Endothelial cell of umbilical vein (primary cell): ENCODE measurements around the gene AVL9. TPM values are rescaled to one million over a fixed set of nuclear protein-coding genes. Genes with fewer than 3 reads are reported as not detected.

ENCODE experiments used
- BruUV-seq: library from RNA; stranded (reverse); fragments of 400-500 nt; replicated peaks from 2 replicates; lab custom pipeline; 2021; lab: Mats Ljungman, UMichigan
- CTCF ChIA-PET: fragments of 300-600, 350-600 bp; sonication (Branson Sonifier 250); formaldehyde crosslinking; loops from one replicate; lab custom pipeline; 2021; ENCODE audit warnings: antibody characterized with exemption, inconsistent platforms; lab: Charles Lee
- POLR2A ChIA-PET: fragments of 300-600, 350-600 bp; sonication (Branson Sonifier 250); formaldehyde crosslinking; loops from one replicate; lab custom pipeline; 2021; ENCODE audit warnings: antibody characterized with exemption, inconsistent platforms; lab: Charles Lee
- DNase-seq: peaks from one replicate; pipeline ENCODE4 v3.0.0-alpha.2; 2011; ENCODE audit warnings: low read depth, low spot score
- FAIRE-seq: peaks from 2 replicates; lab custom pipeline; 2011; peaks lifted over from hg19 to GRCh38; lab: Jason Lieb, UNC
- H2AFZ ChIP-seq: 2 replicates; pipeline ENCODE4 v1.6.0; 2012; ENCODE audit warnings: low read depth, low read length, control low read depth, inconsistent platforms
- H3K27ac ChIP-seq: 2 replicates; pipeline ENCODE4 v1.5.1; 2011; ENCODE audit warnings: low read depth, mild to moderate bottlenecking, control low read depth, low read length, moderate library complexity; ENCODE audit not compliant: insufficient read depth
- H3K27me3 ChIP-seq, 2 experiments: 2 replicates each; pipeline versions ENCODE4 v1.6.0 to v1.6.1; 2011; ENCODE audit warnings: low read length in 2 of 2, mixed read lengths in 1 of 2; ENCODE audit not compliant: control insufficient read depth in 2 of 2, insufficient read depth in 2 of 2
- H3K36me3 ChIP-seq, 2 experiments: 2 replicates in 1 of 2; 3 replicates in 1 of 2; pipeline ENCODE4 v1.5.1; 2011; ENCODE audit warnings: low read length in 2 of 2, mild to moderate bottlenecking in 1 of 2, moderate library complexity in 1 of 2; ENCODE audit not compliant: control insufficient read depth in 2 of 2, insufficient read depth in 2 of 2; ENCODE audit errors: extremely low read depth in 1 of 2
- H3K4me1 ChIP-seq: 3 replicates; pipeline ENCODE4 v1.5.1; 2011; ENCODE audit warnings: mild to moderate bottlenecking, low read length; ENCODE audit not compliant: control insufficient read depth, insufficient read depth; ENCODE audit errors: extremely low read depth
- H3K4me2 ChIP-seq: 2 replicates; pipeline ENCODE4 v1.6.1; 2011; ENCODE audit warnings: low read length, control low read depth, mixed read lengths; ENCODE audit not compliant: insufficient read depth
- H3K4me3 ChIP-seq, 3 experiments: fragments of 200-600 bp in 1 of 3; sonication (generic), shearing (Covaris generic) in 1 of 3; replicated peaks in 1 of 3; 2 replicates each; pipeline ENCODE4 v1.5.1; 2011 to 2016; ENCODE audit warnings: control low read depth in 3 of 3, low read length in 3 of 3, mild to moderate bottlenecking in 2 of 3, inconsistent platforms in 1 of 3, low read depth in 1 of 3, moderate library complexity in 1 of 3; ENCODE audit not compliant: insufficient read depth in 1 of 3
- H3K79me2 ChIP-seq: 2 replicates; pipeline ENCODE4 v1.6.0; 2012; ENCODE audit warnings: low read length, inconsistent platforms; ENCODE audit not compliant: control insufficient read depth, insufficient read depth
- H3K9ac ChIP-seq: replicated peaks from 2 replicates; pipeline ENCODE3; 2011; ENCODE audit warnings: low read length, control low read depth; ENCODE audit not compliant: insufficient read depth; ENCODE audit errors: extremely low read depth
- H3K9me1 ChIP-seq: replicated peaks from 3 replicates; pipeline ENCODE4 v1.6.0; 2011; ENCODE audit warnings: mild to moderate bottlenecking, low read length; ENCODE audit not compliant: control insufficient read depth, insufficient read depth; ENCODE audit errors: extremely low read depth
- H3K9me3 ChIP-seq: replicated peaks from 2 replicates; pipeline ENCODE4 v1.5.1; 2012; ENCODE audit warnings: low read length, inconsistent platforms; ENCODE audit not compliant: control insufficient read depth, insufficient read depth
- H4K20me1 ChIP-seq: replicated peaks from 2 replicates; pipeline ENCODE3; 2011; ENCODE audit warnings: mild to moderate bottlenecking, low read length; ENCODE audit not compliant: control insufficient read depth, insufficient read depth; ENCODE audit errors: extremely low read depth
- EZH2 ChIP-seq: IDR thresholded peaks from 2 replicates; pipeline ENCODE4 v1.6.1; 2012; ENCODE audit warnings: borderline replicate concordance, low read depth, mild to moderate bottlenecking, moderate library complexity, low read length, inconsistent platforms; ENCODE audit not compliant: severe bottlenecking
- FOS ChIP-seq: IDR thresholded peaks from 2 replicates; pipeline ENCODE4 v1.6.1; 2011; ENCODE audit warnings: mild to moderate bottlenecking, low read length, moderate library complexity, borderline replicate concordance; ENCODE audit not compliant: insufficient read depth
- GATA2 ChIP-seq: IDR thresholded peaks from 2 replicates; pipeline ENCODE4 v1.7.0; 2011; ENCODE audit warnings: low read depth, mild to moderate bottlenecking, moderate library complexity, mixed read lengths, low read length; ENCODE audit not compliant: insufficient read length, insufficient read depth
- MAX ChIP-seq: IDR thresholded peaks from 2 replicates; pipeline ENCODE4 v1.6.1; 2011; ENCODE audit not compliant: insufficient read depth, insufficient read length
- MYC ChIP-seq: IDR thresholded peaks from one replicate; pipeline ENCODE4 v1.6.1; 2011; ENCODE audit warnings: mild to moderate bottlenecking, low read depth, low read length
- POLR2A ChIP-seq: IDR thresholded peaks from 2 replicates; pipeline ENCODE4 v1.6.1; 2012; ENCODE audit warnings: low read depth, mild to moderate bottlenecking, control low read depth, low read length
- POLR2AphosphoS5 ChIP-seq: IDR thresholded peaks from 2 replicates; pipeline ENCODE4 v1.6.1; 2012; ENCODE audit warnings: low read depth, mild to moderate bottlenecking, control low read depth, low read length, moderate library complexity; ENCODE audit not compliant: insufficient read depth
- dilution Hi-C: fragments of 300-500 bp; cut with MboI; formaldehyde crosslinking; loops from one replicate; pipeline ENCODE4 v1.15.0; 2019; ENCODE audit warnings: low sequenced_read_pairs; ENCODE audit not compliant: extremely low pct_ligation_motif_present
- intact Hi-C: fragments of 100-400 bp; cut with micrococcal nuclease; formaldehyde crosslinking; loops from one replicate; pipeline ENCODE4 v1.10.0; 2022
- polyA plus RNA-seq, 4 experiments: library from polyadenylated mRNA; depleted of rRNA in 3 of 4; stranded (reverse) in 3 of 4; unstranded in 1 of 4; fragments of >200 nt; gene quantifications; 2 replicates each; pipeline versions ENCODE4 v1.2.1 to v1.2.3, GENCODE V29; 2011 to 2012; ENCODE audit warnings: missing spikeins in 1 of 4
- total RNA-seq: library from RNA; stranded (reverse); gene quantifications from 2 replicates; pipeline ENCODE4 v1.2.3, GENCODE V29; 2021

The AVL9 gene
- total and polyA plus RNA-seq, 2 donors (not counting 3 experiments of a cell fraction or from before 2014, with no cell fraction given) = 12.7 to 42.5 TPM

- Histone ChIP-seq H3K79me2 (peaks cover 42% of the 10 kb centered on the region), H3K9me1 (no peaks in the 10 kb centered on the region), H3K9me3 (no peaks in the 10 kb centered on the region), H3K4me1 (peaks cover 13% of the 10 kb centered on the region), H3K27ac (peak overlapping the region; percentile 79), H3K27me3 (no peaks in the 10 kb centered on the region), H3K9ac (peak overlapping the region; percentile 98), H2AFZ (peak overlapping the region; percentile 77), H3K36me3 (no peaks in the 10 kb centered on the region), H3K4me3 (peak overlapping the region; percentile 37 to 92 (median 82)), H3K4me2 (peak overlapping the region; percentile 99), H4K20me1 (no peaks in the 10 kb centered on the region)
- TF ChIP-seq FOS (no peak), POLR2AphosphoS5 (no peak), MYC (no peak), MAX (no peak), GATA2 (no peak), EZH2 (no peak), POLR2A (peak; percentile 92)
- ChIA-PET POLR2A (interaction anchor here (0.7 to 1.1 kb wide), 4 partner anchors 10 to 1820 kb away, joined by 3 to 6 read pairs (median 6); no protein-coding TSS in a partner anchor), CTCF (interaction anchor here (1.1 to 1.4 kb wide), 2 partner anchors 93 to 195 kb away, joined by 3 to 7 read pairs; no protein-coding TSS in a partner anchor)
- no TSS peak for BruUV-seq
- dilution Hi-C loops (no loop called here), intact Hi-C loops (loop anchor here (1.0 to 10.0 kb wide), 8 partner anchors 42 to 1230 kb away; partner anchors contain the start of genes FKBP9, NT5C3A and RP9)
- DNase-seq (peak; percentile 76), FAIRE-seq (no peak)
These were observed 367 bp upstream of the AVL9 start for GRCh38 chr7:32494946-32495297.
